Suprapubic skin (tissue), 4 donors: Measurements from ENCODE around the gene SPINK14. TPM values are rescaled to one million over a fixed set of nuclear protein-coding genes. Genes with fewer than 3 reads are reported as not detected.

Source experiments
- DNase-seq, 2 donors: peaks; one replicate each; pipeline ENCODE4 v3.0.0-alpha.2; 2019; ENCODE audit warnings: low spot score in 2 of 2
- H3K27ac ChIP-seq: fragments of 200-600 bp; sonication (generic); one replicate; pipeline ENCODE4 v1.5.1; 2019
- H3K27me3 ChIP-seq: fragments of 200-600 bp; sonication (generic); one replicate; pipeline ENCODE4 v1.5.1; 2019
- H3K36me3 ChIP-seq: fragments of 200-600 bp; sonication (generic); one replicate; pipeline ENCODE4 v1.5.1; 2019
- H3K4me1 ChIP-seq: fragments of 200-600 bp; sonication (generic); one replicate; pipeline ENCODE4 v1.5.1; 2019
- H3K4me3 ChIP-seq: fragments of 200-600 bp; sonication (generic); one replicate; pipeline ENCODE4 v1.5.1; 2019; ENCODE audit warnings: mild to moderate bottlenecking
- H3K9me3 ChIP-seq: fragments of 200-600 bp; sonication (generic); one replicate; pipeline ENCODE4 v1.5.1; 2019
- CTCF ChIP-seq, 2 donors: fragments of 200-600 bp in 1 of 2; fragments of 450-650 bp in 1 of 2; sonication (generic) in 1 of 2; IDR thresholded peaks; one replicate each; pipeline ENCODE4 v1.5.1; 2016 to 2019; ENCODE audit warnings: antibody characterized with exemption in 2 of 2, mild to moderate bottlenecking in 1 of 2, moderate library complexity in 1 of 2
- EP300 ChIP-seq: sonication (generic); formaldehyde crosslinking; IDR thresholded peaks from one replicate; pipeline ENCODE4 v1.6.1; 2017; ENCODE audit warnings: antibody characterized with exemption
- POLR2A ChIP-seq, 2 donors: fragments of 450-650 bp; IDR thresholded peaks; one replicate each; pipeline ENCODE4 v1.6.1; 2017; ENCODE audit warnings: antibody characterized with exemption in 2 of 2, mild to moderate bottlenecking in 2 of 2, moderate library complexity in 2 of 2
- POLR2AphosphoS5 ChIP-seq, 3 donors: sonication (generic); formaldehyde crosslinking; IDR thresholded peaks; one replicate each; pipeline ENCODE4 v1.6.1; 2017; ENCODE audit warnings: antibody characterized with exemption in 3 of 3
- WGBS: methylation state at CpG from one replicate; pipeline ENCODE4 v1.1.5; 2018; 5-methylcytosine and 5-hydroxymethylcytosine counted together
- total RNA-seq, 4 donors: library from RNA; depleted of rRNA; stranded (reverse); fragments of >200 nt; gene quantifications; one replicate each; pipeline ENCODE4 v1.1.0, GENCODE V29; 2016

Gene SPINK14
- total RNA-seq, 4 donors from 2014 or later, result not detected

DNA sequence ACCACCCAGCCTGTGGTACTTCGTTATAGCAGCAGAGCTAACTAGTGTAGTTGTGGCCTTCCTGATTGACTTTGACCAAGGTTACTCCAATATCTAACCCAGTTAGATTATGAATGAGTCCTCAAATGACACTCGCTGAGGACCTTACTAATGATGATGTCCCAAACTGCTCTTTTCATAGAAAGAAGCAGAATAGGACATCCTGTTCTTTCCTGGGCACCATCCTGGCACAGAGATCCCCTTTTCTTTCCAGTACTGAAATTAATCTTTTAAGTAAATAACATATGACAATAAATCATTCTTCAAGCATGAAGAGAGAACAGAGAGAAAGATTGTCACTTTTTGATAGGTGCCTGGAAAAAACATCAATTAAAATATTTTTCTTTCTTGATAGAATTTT is 26.7 kb upstream of the SPINK14 start:
- no peak for TF ChIP-seq POLR2A (IDR thresholded peaks at IDR 0.05)
- TF ChIP-seq EP300, result no peak
- TF ChIP-seq POLR2AphosphoS5 (IDR thresholded peaks at IDR 0.05), result no peak
- no peak for TF ChIP-seq CTCF (IDR thresholded peaks at IDR 0.05)
- no peaks in the 10 kb centered on the region for H3K27me3 ChIP-seq
- H3K36me3 ChIP-seq, result no peaks in the 10 kb centered on the region
- 65% methylated on average over 2 of the region's 2 CpGs for WGBS
- H3K9me3 ChIP-seq, result no peaks in the 10 kb centered on the region
- H3K27ac ChIP-seq, result no peak overlapping the region
- no peak overlapping the region for H3K4me3 ChIP-seq
- H3K4me1 ChIP-seq, result no peaks in the 10 kb centered on the region
- DNase-seq, result no peak

DNA sequence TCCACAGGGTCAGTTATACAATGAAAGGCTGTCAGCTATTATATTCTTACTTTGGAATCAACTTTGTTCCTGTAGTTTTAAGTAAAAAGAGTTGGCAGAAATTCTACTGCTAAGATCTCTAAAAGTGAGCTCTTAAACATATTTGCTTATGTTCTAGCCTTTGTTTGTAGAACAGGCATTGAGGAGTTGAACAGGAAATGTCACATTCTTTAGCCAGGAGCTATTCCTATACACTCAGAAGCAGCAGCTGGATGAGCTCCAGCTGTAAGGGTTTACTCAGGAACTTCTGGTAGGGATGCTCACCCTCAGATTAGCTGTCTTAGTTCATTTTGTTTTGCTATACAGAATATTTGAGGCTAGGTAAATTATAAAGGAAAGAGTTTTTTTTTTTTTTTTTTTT is 22.4 kb upstream of the SPINK14 start:
- DNase-seq, result no peak
- H3K4me1 ChIP-seq, result no peaks in the 10 kb centered on the region
- H3K9me3 ChIP-seq, result no peaks in the 10 kb centered on the region
- TF ChIP-seq POLR2AphosphoS5 (IDR thresholded peaks at IDR 0.05) (no peak), CTCF (IDR thresholded peaks at IDR 0.05) (no peak), POLR2A (IDR thresholded peaks at IDR 0.05) (no peak), EP300 (no peak)
- no peaks in the 10 kb centered on the region for H3K27me3 ChIP-seq
- H3K36me3 ChIP-seq, result no peaks in the 10 kb centered on the region
- H3K27ac ChIP-seq, result no peak overlapping the region
- no peak overlapping the region for H3K4me3 ChIP-seq

GRCh38 chr5:148146487-148146886 is 21.9 kb upstream of the SPINK14 start:
- no peak for TF ChIP-seq POLR2AphosphoS5 (IDR thresholded peaks at IDR 0.05)
- no peak for TF ChIP-seq CTCF (IDR thresholded peaks at IDR 0.05)
- no peak for TF ChIP-seq POLR2A (IDR thresholded peaks at IDR 0.05)
- TF ChIP-seq EP300, result no peak
- Histone ChIP-seq H3K4me3 (no peak overlapping the region), H3K4me1 (no peaks in the 10 kb centered on the region), H3K36me3 (no peaks in the 10 kb centered on the region), H3K9me3 (no peaks in the 10 kb centered on the region), H3K27ac (no peak overlapping the region), H3K27me3 (no peaks in the 10 kb centered on the region)
- WGBS, result 79% methylated on average over 1 of the region's 1 CpG
- DNase-seq, result no peak

GRCh38 chr5:148147415-148147814 is 20.9 kb upstream of the SPINK14 start:
- no peaks in the 10 kb centered on the region for H3K4me1 ChIP-seq
- 87% methylated on average over 4 of the region's 4 CpGs for WGBS
- no peak for DNase-seq
- no peaks in the 10 kb centered on the region for H3K27me3 ChIP-seq
- no peak overlapping the region for H3K27ac ChIP-seq
- no peak overlapping the region for H3K4me3 ChIP-seq
- H3K9me3 ChIP-seq, result no peaks in the 10 kb centered on the region
- TF ChIP-seq POLR2AphosphoS5 (IDR thresholded peaks at IDR 0.05), result no peak
- TF ChIP-seq EP300, result no peak
- no peak for TF ChIP-seq CTCF (IDR thresholded peaks at IDR 0.05)
- TF ChIP-seq POLR2A (IDR thresholded peaks at IDR 0.05), result no peak
- no peaks in the 10 kb centered on the region for H3K36me3 ChIP-seq

DNA sequence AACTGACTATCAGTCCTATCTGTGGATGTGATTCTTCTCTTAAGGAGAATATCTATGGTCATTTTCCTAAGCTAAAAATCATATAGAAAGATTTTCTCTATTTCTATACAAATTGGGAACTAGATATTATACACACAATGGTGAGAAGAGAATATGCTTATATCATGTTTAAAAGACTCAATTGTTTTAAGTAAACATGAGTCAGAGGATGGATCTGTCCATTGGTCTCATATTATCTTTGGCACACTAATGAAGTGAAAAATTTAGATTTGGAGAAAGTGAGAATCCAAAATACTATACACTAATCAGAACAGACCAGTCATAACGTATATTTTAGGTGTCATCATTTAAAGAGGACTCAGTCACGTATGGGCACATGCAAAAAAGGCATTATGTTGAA is 16.5 kb upstream of the SPINK14 start:
- Histone ChIP-seq H3K4me3 (no peak overlapping the region), H3K36me3 (no peaks in the 10 kb centered on the region), H3K27ac (no peak overlapping the region), H3K4me1 (no peaks in the 10 kb centered on the region), H3K27me3 (no peaks in the 10 kb centered on the region), H3K9me3 (no peaks in the 10 kb centered on the region)
- DNase-seq, result no peak
- 68% methylated on average over 2 of the region's 2 CpGs for WGBS
- TF ChIP-seq POLR2A (IDR thresholded peaks at IDR 0.05) (no peak), EP300 (no peak), POLR2AphosphoS5 (IDR thresholded peaks at IDR 0.05) (no peak), CTCF (IDR thresholded peaks at IDR 0.05) (no peak)
